ENCODE data around the gene IRF8.

GRCh38 chr16:85859818-85860125 lies 39.2 kb upstream of the IRF8 start:
- no peak for TF ChIP-seq CTCF (IDR thresholded peaks at IDR 0.05)
- no peak for TF ChIP-seq POLR2A (IDR thresholded peaks at IDR 0.05)
